Glutamatergic neuron (in vitro differentiated cells): ENCODE data around the gene SPTBN2. TPM values are rescaled to one million over a fixed set of nuclear protein-coding genes. Genes with fewer than 3 reads are reported as not detected.

Experiments used
- DNase-seq: peaks from one replicate; pipeline ENCODE4 v3.0.0; 2022
- H3K27ac Mint-ChIP-seq: one replicate; pipeline ENCODE4 v1.8.0; 2020; ENCODE audit warnings: mild to moderate bottlenecking, mixed read lengths, inconsistent platforms; ENCODE audit not compliant: unreplicated experiment
- H3K27me3 Mint-ChIP-seq: one replicate; pipeline ENCODE4 v1.8.0; 2020; ENCODE audit warnings: mild to moderate bottlenecking, moderate library complexity, mixed read lengths, inconsistent platforms; ENCODE audit not compliant: unreplicated experiment
- H3K36me3 Mint-ChIP-seq: one replicate; pipeline ENCODE4 v1.8.0; 2020; ENCODE audit warnings: mild to moderate bottlenecking, mixed read lengths, inconsistent platforms; ENCODE audit not compliant: unreplicated experiment
- H3K4me1 Mint-ChIP-seq: one replicate; pipeline ENCODE4 v1.8.0; 2020; ENCODE audit warnings: mild to moderate bottlenecking, low read depth, mixed read lengths, inconsistent platforms; ENCODE audit not compliant: unreplicated experiment
- H3K4me3 Mint-ChIP-seq: one replicate; pipeline ENCODE4 v1.8.0; 2020; ENCODE audit warnings: mild to moderate bottlenecking, mixed read lengths, inconsistent platforms; ENCODE audit not compliant: unreplicated experiment
- H3K9me3 Mint-ChIP-seq: one replicate; pipeline ENCODE4 v1.8.0; 2020; ENCODE audit warnings: mild to moderate bottlenecking, moderate library complexity, mixed read lengths, inconsistent platforms; ENCODE audit not compliant: unreplicated experiment
- total RNA-seq: library from RNA; stranded (reverse); fragmentation: NEBNext Ultra II Directional; extraction: Animal tissue kit (Norgen Biotek cat#: 25700); gene quantifications from one replicate; pipeline ENCODE4 v1.2.1, GENCODE V29; 2021; ENCODE audit not compliant: unreplicated experiment
- TF ChIP-seq, protein P1 (sequence below): fragments of 200-600 bp; sonication (generic); IDR thresholded peaks from one replicate; pipeline ENCODE4 v1.5.0; 2021; ENCODE audit not compliant: partially characterized antibody, unreplicated experiment

Gene SPTBN2
- total RNA-seq, 1 donor from 2014 or later, result 371 TPM

GRCh38 chr11:66720223-66720898, 8.7 kb downstream of the SPTBN2 start:
- peak overlapping the region; percentile 52 for H3K4me3 Mint-ChIP-seq

GRCh38 chr11:66719111-66719872, 9.7 kb downstream of the SPTBN2 start:
- no peak overlapping the region for H3K27ac Mint-ChIP-seq
- H3K4me3 Mint-ChIP-seq, result no peak overlapping the region
- H3K27me3 Mint-ChIP-seq, result peaks cover 15% of the 10 kb centered on the region
- no peak for DNase-seq
- no peaks in the 10 kb centered on the region for H3K36me3 Mint-ChIP-seq
- H3K9me3 Mint-ChIP-seq, result peaks cover 12% of the 10 kb centered on the region
- peaks cover 29% of the 10 kb centered on the region for H3K4me1 Mint-ChIP-seq
- TF ChIP-seq, protein P1, sequence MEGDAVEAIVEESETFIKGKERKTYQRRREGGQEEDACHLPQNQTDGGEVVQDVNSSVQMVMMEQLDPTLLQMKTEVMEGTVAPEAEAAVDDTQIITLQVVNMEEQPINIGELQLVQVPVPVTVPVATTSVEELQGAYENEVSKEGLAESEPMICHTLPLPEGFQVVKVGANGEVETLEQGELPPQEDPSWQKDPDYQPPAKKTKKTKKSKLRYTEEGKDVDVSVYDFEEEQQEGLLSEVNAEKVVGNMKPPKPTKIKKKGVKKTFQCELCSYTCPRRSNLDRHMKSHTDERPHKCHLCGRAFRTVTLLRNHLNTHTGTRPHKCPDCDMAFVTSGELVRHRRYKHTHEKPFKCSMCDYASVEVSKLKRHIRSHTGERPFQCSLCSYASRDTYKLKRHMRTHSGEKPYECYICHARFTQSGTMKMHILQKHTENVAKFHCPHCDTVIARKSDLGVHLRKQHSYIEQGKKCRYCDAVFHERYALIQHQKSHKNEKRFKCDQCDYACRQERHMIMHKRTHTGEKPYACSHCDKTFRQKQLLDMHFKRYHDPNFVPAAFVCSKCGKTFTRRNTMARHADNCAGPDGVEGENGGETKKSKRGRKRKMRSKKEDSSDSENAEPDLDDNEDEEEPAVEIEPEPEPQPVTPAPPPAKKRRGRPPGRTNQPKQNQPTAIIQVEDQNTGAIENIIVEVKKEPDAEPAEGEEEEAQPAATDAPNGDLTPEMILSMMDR, result no peak

More at GRCh38 chr11:66720223-66720898, 8.7 kb downstream of the SPTBN2 start:
- peak overlapping the region; percentile 48 for H3K27ac Mint-ChIP-seq
- H3K9me3 Mint-ChIP-seq, result peaks cover 12% of the 10 kb centered on the region
- H3K36me3 Mint-ChIP-seq, result no peaks in the 10 kb centered on the region
- peaks cover 36% of the 10 kb centered on the region for H3K4me1 Mint-ChIP-seq
- no peak for DNase-seq
- peaks cover 11% of the 10 kb centered on the region for H3K27me3 Mint-ChIP-seq
- TF ChIP-seq, protein P1, result no peak

- Mint-ChIP-seq H3K4me3 (no peak overlapping the region), H3K36me3 (no peaks in the 10 kb centered on the region), H3K27ac (no peak overlapping the region), H3K9me3 (peaks cover 12% of the 10 kb centered on the region), H3K4me1 (peaks cover 26% of the 10 kb centered on the region), H3K27me3 (peaks cover 17% of the 10 kb centered on the region)
- DNase-seq, result peak; percentile 46
- TF ChIP-seq, protein P1, result peak; percentile 43
These were observed 10.6 kb downstream of the SPTBN2 start for GRCh38 chr11:66718320-66718971.

DNA sequence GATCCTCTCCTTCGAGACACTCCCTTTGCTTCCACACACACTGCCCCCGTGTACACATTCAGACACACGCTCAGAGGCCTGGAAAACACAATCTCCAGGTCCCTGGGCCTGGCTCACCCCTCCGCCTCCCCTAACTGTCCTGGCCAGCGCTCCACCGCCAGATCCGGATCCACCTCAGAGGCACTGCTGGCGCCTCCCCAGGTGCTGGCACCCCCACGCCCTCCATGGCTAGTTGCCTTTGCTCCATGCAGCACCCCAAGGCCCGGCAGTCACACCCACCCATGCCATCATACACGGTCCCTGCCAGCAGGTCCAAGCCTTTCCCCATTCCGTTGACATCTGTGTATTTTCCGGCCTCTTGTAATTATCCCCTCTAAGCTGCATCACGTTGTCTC, 11.1 kb downstream of the SPTBN2 start:
- Mint-ChIP-seq H3K9me3 (peaks cover 11% of the 10 kb centered on the region), H3K27ac (peak overlapping the region; percentile 17), H3K4me1 (peaks cover 21% of the 10 kb centered on the region), H3K36me3 (no peaks in the 10 kb centered on the region), H3K27me3 (peaks cover 19% of the 10 kb centered on the region), H3K4me3 (no peak overlapping the region)
- TF ChIP-seq, protein P1, result no peak
- no peak for DNase-seq
